HG02588 (cell line): ENCODE data around the gene PTPN11.
"Not testable (repeated sequence)": the region's sequence is repeated elsewhere in the genome, so short reads cannot be mapped to it uniquely, and the experiment has no call there.

Experiments
- ATAC-seq: cut with Tn5 transposase; IDR thresholded peaks from one replicate; pipeline ENCODE4 v1.9.1; 2021; ENCODE audit warnings: mild to moderate bottlenecking, moderate library complexity; ENCODE audit not compliant: unreplicated experiment

PTPN11 gene

GRCh38 chr12:112447106-112447505 is 28.4 kb downstream of the PTPN11 start:
- ATAC-seq: no peak

GRCh38 chr12:112448165-112448564 is 29.4 kb downstream of the PTPN11 start:
- not testable (repeated sequence) for ATAC-seq

- ATAC-seq: no peak
Measured at GRCh38 chr12:112450725-112451124, 32.0 kb downstream of the PTPN11 start.

GRCh38 chr12:112456029-112456428 is 37.3 kb downstream of the PTPN11 start:
- no peak for ATAC-seq

GRCh38 chr12:112457142-112457541 is 38.4 kb downstream of the PTPN11 start:
- ATAC-seq: not testable (repeated sequence)

- ATAC-seq: no peak
Measured at GRCh38 chr12:112458330-112458729, 39.6 kb downstream of the PTPN11 start.

GRCh38 chr12:112458751-112459150 is 40.0 kb downstream of the PTPN11 start:
- ATAC-seq: no peak

GRCh38 chr12:112463478-112463877 is 44.7 kb downstream of the PTPN11 start:
- ATAC-seq: no peak

- no peak for ATAC-seq
Measured at GRCh38 chr12:112464605-112465004, 45.9 kb downstream of the PTPN11 start.

- no peak for ATAC-seq
Measured at GRCh38 chr12:112466011-112466422, 47.3 kb downstream of the PTPN11 start.

GRCh38 chr12:112466835-112467234 is 48.1 kb downstream of the PTPN11 start:
- no peak for ATAC-seq

- ATAC-seq: no peak
Measured at GRCh38 chr12:112468046-112468445, 49.3 kb downstream of the PTPN11 start.

- no peak for ATAC-seq
Measured at GRCh38 chr12:112473056-112473455, 54.3 kb downstream of the PTPN11 start.

GRCh38 chr12:112479413-112479812 is 60.7 kb downstream of the PTPN11 start:
- no peak for ATAC-seq

- ATAC-seq: no peak
Measured at GRCh38 chr12:112480931-112481330, 62.2 kb downstream of the PTPN11 start.

- no peak for ATAC-seq
Measured at GRCh38 chr12:112482733-112483132, 64.0 kb downstream of the PTPN11 start.

- no peak for ATAC-seq
Measured at GRCh38 chr12:112486361-112486760, 67.6 kb downstream of the PTPN11 start.

- no peak for ATAC-seq
Measured at GRCh38 chr12:112488257-112488876, 69.6 kb downstream of the PTPN11 start.

GRCh38 chr12:112489456-112489855 is 70.7 kb downstream of the PTPN11 start:
- no peak for ATAC-seq

GRCh38 chr12:112496496-112496895 is 77.7 kb downstream of the PTPN11 start:
- peak; percentile 85 for ATAC-seq

GRCh38 chr12:112498580-112498979 is 79.8 kb downstream of the PTPN11 start:
- ATAC-seq: no peak

- no peak for ATAC-seq
Measured at GRCh38 chr12:112503512-112503911, 84.8 kb downstream of the PTPN11 start.

GRCh38 chr12:112506513-112507166 is 87.9 kb downstream of the PTPN11 start:
- no peak for ATAC-seq
